Sciatic nerve (tissue), 2 donors: ENCODE results near the gene IL4I1. TPM values are rescaled to one million over a fixed set of nuclear protein-coding genes. Genes with fewer than 3 reads are reported as not detected.
"Not testable (repeated sequence)": the region's sequence is repeated elsewhere in the genome, so short reads cannot be mapped to it uniquely, and the experiment has no call there.

Experiments used
- ATAC-seq: fragments of 200-7000 bp; cut with Tn5 transposase; one replicate; pipeline ENCODE4 v1.9.1; 2020; ENCODE audit warnings: mild to moderate bottlenecking, moderate library complexity
- DNase-seq: peaks from one replicate; pipeline ENCODE4 v3.0.0-alpha.2; 2020; ENCODE audit warnings: low spot score
- intact Hi-C: fragments of 100-400 bp; cut with DNase I; formaldehyde crosslinking; loops from one replicate; pipeline ENCODE4 v1.14.2; 2022
- total RNA-seq: library from RNA; stranded (reverse); fragmentation: NEBNext Ultra II Directional; extraction: Animal tissue kit (Norgen Biotek cat#: 25700); gene quantifications from one replicate; pipeline ENCODE4 v1.2.1, GENCODE V29; 2021
- donor health status: DM: no; HTN: no; CAD: no.
- donor health status: DM: no; HTN: no; CAD: no.

Gene IL4I1
- total RNA-seq, 1 donor from 2014 or later, result 4.6 TPM

- no peak for DNase-seq
- no peak for ATAC-seq
- intact Hi-C loops, result no loop called here
Measured at GRCh38 chr19:49926515-49926914, 29.8 kb upstream of the IL4I1 start.

- ATAC-seq, result no peak
- DNase-seq, result no peak
- intact Hi-C loops, result no loop called here
Measured at GRCh38 chr19:49925486-49925885, 28.8 kb upstream of the IL4I1 start.

DNA sequence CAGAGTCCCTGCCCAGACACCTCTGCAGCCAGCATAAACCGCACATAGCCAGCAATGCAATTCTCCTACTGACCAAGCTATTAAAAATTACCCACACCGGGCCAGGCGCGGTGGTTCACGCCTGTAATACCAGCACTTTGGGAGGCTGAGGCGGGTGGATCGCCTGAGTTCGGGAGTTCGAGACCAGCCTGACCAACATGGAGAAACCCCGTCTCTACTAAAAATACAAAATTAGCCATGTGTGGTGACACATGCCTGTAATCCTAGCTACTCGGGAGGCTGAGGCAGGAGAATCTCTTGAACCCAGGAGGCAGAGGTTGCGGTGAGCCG is 28.2 kb upstream of the IL4I1 start:
- intact Hi-C loops, ATAC-seq: not testable (repeated sequence)

DNA sequence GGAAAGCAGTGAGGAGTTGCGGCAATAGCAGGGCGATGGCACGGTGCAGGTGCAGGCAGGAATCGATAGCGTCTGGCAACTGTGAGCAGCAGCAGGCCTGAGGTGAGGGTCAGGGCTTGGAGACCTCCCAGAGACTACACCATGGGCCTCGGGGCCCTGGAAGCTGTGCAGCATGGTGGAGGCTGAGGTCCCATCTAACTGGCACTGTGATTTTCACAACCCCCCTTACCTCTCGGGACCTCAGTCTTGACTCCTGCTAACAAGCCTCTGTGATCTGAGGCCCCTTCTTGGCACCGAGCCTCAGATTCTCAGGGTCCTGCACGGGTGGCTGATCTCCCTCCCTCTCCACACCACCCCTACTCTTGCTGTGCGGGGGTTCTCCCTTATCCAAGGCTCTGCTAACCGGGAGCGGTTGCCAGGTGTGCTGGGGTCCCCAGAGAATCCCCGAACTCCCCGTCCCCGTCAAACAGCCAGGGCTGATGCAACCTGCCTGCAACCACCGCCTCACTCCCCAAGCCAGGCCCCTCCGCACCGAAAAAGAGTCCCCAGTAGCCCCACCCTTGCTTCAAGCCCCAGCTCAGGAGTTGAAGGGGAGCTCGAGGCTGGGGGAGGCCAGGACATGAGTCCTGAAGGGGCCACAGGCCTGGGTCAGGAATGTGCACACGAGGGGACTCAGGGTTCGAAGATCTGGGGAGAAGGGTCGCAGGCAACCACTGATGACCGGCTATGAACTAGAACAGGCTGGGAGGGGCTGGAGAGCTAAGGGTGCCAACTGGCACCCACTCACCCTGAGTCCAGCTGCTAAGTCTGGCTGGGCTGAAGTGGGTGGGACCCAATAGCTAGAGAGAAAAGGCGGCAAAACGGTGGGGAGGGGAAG is 27.6 kb upstream of the IL4I1 start:
- intact Hi-C loops, result no loop called here
- ATAC-seq (no peak), DNase-seq (no peak)

More for the DNA sequence above, 28.2 kb upstream of the IL4I1 start:
- DNase-seq, result not testable (repeated sequence)

DNA sequence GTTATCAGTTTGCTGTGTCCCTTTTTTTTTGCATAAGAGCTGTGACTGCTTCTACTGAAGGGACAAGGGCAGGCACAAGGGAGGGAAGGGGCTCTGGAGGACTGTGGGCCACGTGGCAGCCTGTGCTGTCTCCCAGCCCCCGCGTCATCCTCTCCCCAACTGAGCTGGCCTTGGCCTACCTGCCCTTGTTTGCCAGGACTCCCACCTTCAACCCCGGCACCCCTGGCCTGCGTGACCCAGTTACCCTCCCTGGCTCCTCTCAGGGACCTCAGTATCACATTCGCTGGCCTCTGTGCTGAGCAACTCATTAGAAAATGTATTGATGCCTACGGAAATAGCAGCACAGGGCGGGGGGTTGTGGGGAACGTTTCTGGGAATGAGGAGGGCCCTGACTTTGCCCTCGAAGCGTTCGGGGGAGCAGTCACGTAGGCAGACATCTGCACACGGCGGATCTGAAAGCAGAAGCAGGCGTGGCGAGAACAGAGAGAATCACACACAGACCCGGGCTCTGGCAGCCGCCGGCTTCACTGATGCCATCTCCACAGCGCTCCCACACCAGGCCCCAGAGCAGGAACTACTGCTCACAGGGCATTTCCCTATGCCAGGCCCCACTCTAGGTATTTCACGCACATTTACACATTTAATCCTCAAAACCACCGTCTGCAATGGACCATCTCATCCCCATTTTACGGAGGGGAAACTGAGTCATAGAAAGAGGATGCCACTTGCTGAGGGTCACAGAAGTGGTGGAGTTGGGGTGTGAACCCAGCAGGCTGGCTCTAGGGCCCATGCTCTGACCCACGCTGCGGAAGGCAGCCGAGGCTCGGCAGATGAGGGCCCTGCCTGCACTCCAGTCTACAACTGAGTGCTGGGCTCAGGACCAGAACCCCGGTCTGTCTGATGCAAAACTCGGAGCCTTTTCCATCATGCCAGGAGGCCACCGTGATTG is 26.6 kb upstream of the IL4I1 start:
- intact Hi-C loops, result no loop called here
- peak; percentile 35 for ATAC-seq
- no peak for DNase-seq

DNA sequence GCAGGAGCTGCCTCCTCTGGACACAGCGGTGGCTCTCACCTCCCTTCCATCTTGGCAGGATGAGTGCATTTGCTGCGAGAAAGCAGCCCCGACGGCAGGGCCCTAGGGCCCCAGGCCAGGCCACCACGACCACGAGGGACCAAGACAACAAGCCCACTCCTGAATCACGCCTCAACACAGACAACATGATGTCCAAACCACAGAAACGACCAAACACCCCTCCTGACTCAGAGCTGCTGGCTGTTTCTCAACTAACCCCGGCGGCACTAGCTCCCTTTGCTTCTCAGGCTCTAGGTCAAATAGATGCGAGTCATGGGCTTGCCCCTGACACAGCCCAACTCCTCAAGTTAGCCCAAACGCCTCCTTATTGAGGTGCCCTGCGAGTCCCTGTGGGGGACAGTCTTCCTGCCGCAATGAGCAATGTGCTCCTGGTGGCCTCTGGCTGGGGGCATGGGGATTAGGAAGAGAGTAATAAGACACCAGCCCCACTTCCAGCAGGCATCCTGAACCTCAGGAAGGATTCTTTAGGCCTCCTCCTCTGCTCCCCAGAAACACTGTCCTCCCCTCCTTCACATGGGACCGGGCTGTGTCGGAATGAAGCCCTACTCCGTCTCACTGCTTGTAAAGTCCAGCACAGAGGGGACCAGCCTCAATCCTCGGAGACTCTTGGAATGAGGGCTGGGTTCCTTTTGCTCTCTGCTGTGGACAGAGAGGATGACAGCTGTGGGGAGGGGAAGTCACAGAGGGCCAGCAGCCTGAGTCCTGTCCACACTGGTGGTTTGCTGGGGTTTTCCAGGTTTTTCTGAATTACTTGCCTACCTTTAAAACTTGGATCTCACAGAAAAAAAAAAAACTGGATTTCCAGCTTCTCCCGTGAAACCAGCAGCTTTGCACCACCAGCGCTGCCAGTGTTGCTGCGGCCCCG is 25.4 kb upstream of the IL4I1 start:
- ATAC-seq (no peak), DNase-seq (no peak)
- intact Hi-C loops, result no loop called here

- no peak for DNase-seq
- intact Hi-C loops, result no loop called here
Measured at GRCh38 chr19:49920624-49921363, 24.1 kb upstream of the IL4I1 start.

DNA sequence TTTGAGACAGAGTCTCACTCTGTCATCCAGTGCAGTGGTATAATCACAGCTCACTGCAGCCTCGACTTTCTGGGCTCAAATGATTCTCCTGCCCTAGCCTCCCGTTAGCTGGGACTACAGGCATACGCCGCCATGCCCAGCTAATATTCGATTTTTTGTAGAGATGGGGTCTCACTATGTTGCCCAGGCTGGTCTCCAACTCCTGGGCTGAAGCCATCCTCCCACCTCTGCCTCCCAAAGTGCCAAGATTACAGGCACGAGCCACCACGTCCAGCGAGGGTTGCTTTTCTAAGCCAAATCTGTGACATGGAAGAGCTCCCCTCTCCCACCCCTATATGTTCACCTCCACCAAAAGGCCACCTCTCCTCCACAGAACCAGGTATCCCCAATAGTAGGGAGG is 21.4 kb upstream of the IL4I1 start:
- ATAC-seq (no peak), DNase-seq (no peak)
- intact Hi-C loops, result no loop called here

More at GRCh38 chr19:49920624-49921363, 24.1 kb upstream of the IL4I1 start:
- ATAC-seq, result no peak

GRCh38 chr19:49916839-49917733 is 20.4 kb upstream of the IL4I1 start:
- DNase-seq (no peak), ATAC-seq (peak; percentile 39)
- intact Hi-C loops, result no loop called here

GRCh38 chr19:49915271-49915670 is 18.6 kb upstream of the IL4I1 start:
- DNase-seq, result no peak
- intact Hi-C loops, result no loop called here
- no peak for ATAC-seq

- DNase-seq (no peak), ATAC-seq (no peak)
- intact Hi-C loops, result no loop called here
Measured at GRCh38 chr19:49913720-49914119, 17.0 kb upstream of the IL4I1 start.

- ATAC-seq (no peak), DNase-seq (no peak)
- intact Hi-C loops, result no loop called here
Measured at GRCh38 chr19:49912965-49913685, 16.4 kb upstream of the IL4I1 start.

DNA sequence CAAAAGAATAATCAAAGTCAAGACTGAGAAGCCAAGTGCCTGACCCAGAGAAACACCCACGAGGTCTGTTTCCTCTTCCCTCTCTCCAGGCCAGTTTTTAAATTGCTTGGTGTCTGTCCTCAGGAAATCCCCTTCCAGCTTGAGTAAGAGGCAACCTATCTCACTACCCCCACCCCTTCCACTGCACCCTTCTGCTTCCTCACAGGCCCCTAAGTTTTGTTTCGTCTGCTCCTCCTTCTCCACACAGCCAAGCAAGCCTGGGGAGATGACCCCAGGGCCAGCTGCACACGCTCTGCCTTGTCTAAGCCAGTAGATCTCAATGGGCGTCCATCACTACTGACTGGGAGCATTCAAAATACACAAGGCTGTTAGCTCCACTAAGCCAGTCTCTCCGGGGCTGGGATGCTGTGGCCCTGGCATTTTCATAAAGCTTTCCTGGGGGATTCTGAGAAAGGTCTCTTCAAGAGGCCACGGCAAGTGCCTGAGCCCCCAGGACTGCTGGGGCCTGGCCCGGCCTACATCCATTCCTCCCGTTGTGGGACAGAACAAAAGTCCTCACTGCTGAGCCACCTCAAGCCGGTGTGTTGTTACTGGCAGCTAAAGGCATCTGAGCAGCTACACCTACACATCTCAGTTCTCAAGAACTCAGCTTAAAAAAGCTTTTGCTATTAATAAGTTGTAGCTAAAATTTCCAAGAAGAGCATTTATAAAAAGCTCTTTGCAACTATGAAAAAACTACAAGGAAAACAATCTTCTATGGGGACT is 14.9 kb upstream of the IL4I1 start:
- peak; percentile 68 for ATAC-seq
- DNase-seq, result no peak
- intact Hi-C loops, result no loop called here

- intact Hi-C loops, result no loop called here
- DNase-seq (no peak), ATAC-seq (no peak)
Measured at GRCh38 chr19:49910179-49910578, 13.5 kb upstream of the IL4I1 start.

- no peak for ATAC-seq
- intact Hi-C loops, result no loop called here
- DNase-seq, result no peak
Measured at GRCh38 chr19:49908480-49909420, 12.1 kb upstream of the IL4I1 start.
